CD4-positive, alpha-beta T cell (primary cell): ENCODE data around the gene MBNL3. TPM values are rescaled to one million over a fixed set of nuclear protein-coding genes. Genes with fewer than 3 reads are reported as not detected.

Experiments used
- ATAC-seq: fragments of 200-7000 bp; cut with Tn5 transposase; one replicate; pipeline ENCODE4 v1.10.0; 2022; ENCODE audit warnings: mild to moderate bottlenecking; ENCODE audit not compliant: poor library complexity
- CTCF ChIA-PET: fragments of 350-600 bp; sonication (Branson Sonifier 250); formaldehyde crosslinking; loops from one replicate; lab custom pipeline; 2021; ENCODE audit warnings: antibody characterized with exemption, inconsistent platforms; lab: Charles Lee
- POLR2A ChIA-PET: fragments of 350-600 bp; sonication (Branson Sonifier 250); formaldehyde crosslinking; loops from one replicate; lab custom pipeline; 2021; ENCODE audit warnings: antibody characterized with exemption, inconsistent platforms; lab: Charles Lee
- DNase-seq, 14 experiments: peaks; one replicate each; pipeline ENCODE4 v3.0.0-alpha.2; 2013 to 2020; ENCODE audit warnings: mixed read lengths in 2 of 14
- H3K27ac ChIP-seq, 2 donors: one replicate each; pipeline versions ENCODE4 v1.5.1 to v1.7.0; 2013; ENCODE audit warnings: low read length in 2 of 2, low read depth in 1 of 2, mild to moderate bottlenecking in 1 of 2
- H3K27me3 ChIP-seq, 2 experiments: 1 replicate in 1 of 2; 2 replicates in 1 of 2; pipeline versions ENCODE4 v1.6.1 to v1.7.0; 2013; ENCODE audit warnings: low read length in 2 of 2, control low read depth in 1 of 2, mild to moderate bottlenecking in 1 of 2, moderate library complexity in 1 of 2; ENCODE audit not compliant: insufficient read depth in 2 of 2, control insufficient read depth in 1 of 2
- H3K36me3 ChIP-seq: one replicate; pipeline ENCODE4 v1.6.1; 2013; ENCODE audit warnings: low read length, control low read depth; ENCODE audit not compliant: insufficient read depth
- H3K4me1 ChIP-seq: one replicate; pipeline ENCODE4 v1.6.1; 2013; ENCODE audit warnings: low read length, control low read depth; ENCODE audit not compliant: insufficient read depth
- H3K4me3 ChIP-seq: one replicate; pipeline ENCODE4 v1.5.1; 2013; ENCODE audit warnings: mild to moderate bottlenecking, low read length, moderate library complexity
- H3K9me3 ChIP-seq, 2 experiments: 1 replicate in 1 of 2; 2 replicates in 1 of 2; pipeline versions ENCODE4 v1.6.1 to v1.7.0; 2013; ENCODE audit warnings: low read length in 2 of 2, mild to moderate bottlenecking in 2 of 2, control low read depth in 1 of 2, moderate library complexity in 1 of 2; ENCODE audit not compliant: control insufficient read depth in 1 of 2, insufficient read depth in 1 of 2
- H3K27ac Mint-ChIP-seq: one replicate; pipeline ENCODE4 v1.8.0; 2020; ENCODE audit warnings: mixed read lengths
- H3K27me3 Mint-ChIP-seq: one replicate; pipeline ENCODE4 v1.8.0; 2021; ENCODE audit warnings: mixed read lengths
- H3K36me3 Mint-ChIP-seq: one replicate; pipeline ENCODE4 v1.8.0; 2021; ENCODE audit warnings: low read depth, mixed read lengths
- H3K4me1 Mint-ChIP-seq: one replicate; pipeline ENCODE4 v1.8.0; 2021; ENCODE audit warnings: low read depth, mixed read lengths
- H3K4me3 Mint-ChIP-seq: one replicate; pipeline ENCODE4 v1.8.0; 2020; ENCODE audit warnings: mild to moderate bottlenecking, mixed read lengths
- H3K9me3 Mint-ChIP-seq: one replicate; pipeline ENCODE4 v1.8.0; 2020; ENCODE audit warnings: mixed read lengths
- intact Hi-C, 2 experiments: fragments of 100-400 bp; cut with DNase I in 1 of 2; cut with micrococcal nuclease in 1 of 2; formaldehyde crosslinking; loops; one replicate each; pipeline versions ENCODE4 v1.15.1 to v1.9.0; 2023 to 2025; cut with DNase I, micrococcal nuclease
- total RNA-seq, 174 experiments: library from RNA in 2 of 174; stranded (reverse) in 2 of 174; gene quantifications; one replicate each; pipeline ENCODE4 v1.2.3 and lab custom pipeline; 2021 to 2026
- TF ChIP-seq, protein P1 (sequence below): fragments of 200-600 bp; IDR thresholded peaks from one replicate; pipeline ENCODE4 v1.8.0; 2022; ENCODE audit warnings: antibody characterized with exemption, mild to moderate bottlenecking

The MBNL3 gene
- total RNA-seq, 2 experiments from 2014 or later: 19.0 to 19.4 TPM

DNA sequence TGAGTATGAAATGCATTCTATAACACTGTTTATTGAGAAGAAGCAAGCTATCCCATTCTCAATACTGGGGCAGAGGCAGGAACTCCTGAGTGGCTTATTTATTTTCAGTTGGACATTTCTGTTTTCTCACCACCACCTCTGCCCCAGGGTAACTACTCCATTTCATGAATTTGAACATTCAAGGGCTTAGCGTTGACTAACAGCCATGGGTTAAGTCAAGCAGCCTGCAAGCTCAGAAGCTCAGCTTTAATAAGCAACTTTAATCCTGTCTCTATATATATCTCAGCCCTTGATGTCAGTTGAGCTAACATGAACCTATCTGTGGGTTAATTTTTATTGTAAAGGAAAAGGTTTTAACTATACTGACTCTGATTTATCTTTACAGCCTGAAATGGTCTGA lies 93.8 kb downstream of the MBNL3 start:
- H3K4me3 Mint-ChIP-seq: no peak overlapping the region
- no peaks in the 10 kb centered on the region for H3K9me3 ChIP-seq
- H3K36me3 ChIP-seq: peaks cover 5% of the 10 kb centered on the region
- H3K4me3 ChIP-seq: no peak overlapping the region
- no peak for DNase-seq
- CTCF ChIA-PET: no interaction called here
- H3K36me3 Mint-ChIP-seq: peaks cover 13% of the 10 kb centered on the region
- no peaks in the 10 kb centered on the region for H3K27me3 Mint-ChIP-seq
- H3K27ac ChIP-seq: no peak overlapping the region
- H3K4me1 Mint-ChIP-seq: no peaks in the 10 kb centered on the region
- no peak overlapping the region for H3K27ac Mint-ChIP-seq
- H3K4me1 ChIP-seq: no peaks in the 10 kb centered on the region
- no peak for ATAC-seq
- POLR2A ChIA-PET: no interaction called here
- intact Hi-C loops: no loop called here
- TF ChIP-seq, protein P1, sequence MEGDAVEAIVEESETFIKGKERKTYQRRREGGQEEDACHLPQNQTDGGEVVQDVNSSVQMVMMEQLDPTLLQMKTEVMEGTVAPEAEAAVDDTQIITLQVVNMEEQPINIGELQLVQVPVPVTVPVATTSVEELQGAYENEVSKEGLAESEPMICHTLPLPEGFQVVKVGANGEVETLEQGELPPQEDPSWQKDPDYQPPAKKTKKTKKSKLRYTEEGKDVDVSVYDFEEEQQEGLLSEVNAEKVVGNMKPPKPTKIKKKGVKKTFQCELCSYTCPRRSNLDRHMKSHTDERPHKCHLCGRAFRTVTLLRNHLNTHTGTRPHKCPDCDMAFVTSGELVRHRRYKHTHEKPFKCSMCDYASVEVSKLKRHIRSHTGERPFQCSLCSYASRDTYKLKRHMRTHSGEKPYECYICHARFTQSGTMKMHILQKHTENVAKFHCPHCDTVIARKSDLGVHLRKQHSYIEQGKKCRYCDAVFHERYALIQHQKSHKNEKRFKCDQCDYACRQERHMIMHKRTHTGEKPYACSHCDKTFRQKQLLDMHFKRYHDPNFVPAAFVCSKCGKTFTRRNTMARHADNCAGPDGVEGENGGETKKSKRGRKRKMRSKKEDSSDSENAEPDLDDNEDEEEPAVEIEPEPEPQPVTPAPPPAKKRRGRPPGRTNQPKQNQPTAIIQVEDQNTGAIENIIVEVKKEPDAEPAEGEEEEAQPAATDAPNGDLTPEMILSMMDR: no peak
- H3K27me3 ChIP-seq: no peaks in the 10 kb centered on the region
- H3K9me3 Mint-ChIP-seq: no peaks in the 10 kb centered on the region

DNA sequence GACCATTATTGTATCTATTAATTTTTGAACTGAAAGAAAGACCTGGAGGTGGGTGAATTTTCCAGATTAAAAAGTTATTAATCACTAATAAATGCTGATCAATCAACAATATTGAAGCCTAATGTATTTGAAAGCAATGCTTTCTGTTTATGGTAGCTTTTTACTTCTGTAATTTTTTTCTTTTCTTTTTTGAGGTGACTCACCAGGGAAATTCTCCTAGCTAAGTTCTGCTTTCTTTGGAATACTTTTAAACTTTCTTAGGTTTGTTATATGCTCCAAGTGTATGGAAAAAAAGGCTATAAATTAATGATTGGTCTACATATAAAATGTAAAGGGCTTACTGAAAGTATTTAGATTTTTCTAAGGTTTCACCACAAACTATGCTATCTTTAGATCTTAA lies 94.2 kb downstream of the MBNL3 start:
- Histone ChIP-seq H3K4me3 (no peak overlapping the region), H3K27me3 (no peaks in the 10 kb centered on the region), H3K27ac (no peak overlapping the region), H3K4me1 (no peaks in the 10 kb centered on the region), H3K9me3 (no peaks in the 10 kb centered on the region), H3K36me3 (peaks cover 5% of the 10 kb centered on the region)
- ChIA-PET CTCF (no interaction called here), POLR2A (no interaction called here)
- DNase-seq (peak in 1 of 14 experiments; percentile 1), ATAC-seq (no peak)
- Mint-ChIP-seq H3K4me3 (no peak overlapping the region), H3K36me3 (peaks cover 13% of the 10 kb centered on the region), H3K9me3 (no peaks in the 10 kb centered on the region), H3K27ac (no peak overlapping the region), H3K4me1 (no peaks in the 10 kb centered on the region), H3K27me3 (no peaks in the 10 kb centered on the region)
- intact Hi-C loops: no loop called here
- TF ChIP-seq, protein P1: no peak

DNA sequence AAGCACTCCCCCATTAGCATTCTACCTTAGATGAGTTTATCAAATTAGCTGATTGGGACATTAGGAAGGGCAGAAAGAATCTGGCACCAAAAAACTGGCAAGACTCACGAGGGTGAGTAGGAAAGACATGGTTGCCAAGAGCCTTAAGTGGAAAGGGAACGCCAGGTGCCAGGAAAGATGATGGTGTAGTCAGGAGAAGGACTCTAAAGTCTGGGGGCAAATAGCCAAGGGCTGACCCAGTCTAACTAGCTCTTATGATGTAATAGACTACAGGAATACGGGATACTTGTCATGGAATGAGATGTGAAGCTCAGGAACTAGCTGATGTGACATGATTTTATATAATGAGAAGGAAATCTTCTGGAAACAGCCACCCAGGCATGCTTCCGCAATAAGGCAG lies 94.8 kb downstream of the MBNL3 start:
- H3K27me3 ChIP-seq: no peaks in the 10 kb centered on the region
- H3K9me3 Mint-ChIP-seq: no peaks in the 10 kb centered on the region
- no peak overlapping the region for H3K27ac Mint-ChIP-seq
- H3K9me3 ChIP-seq: no peaks in the 10 kb centered on the region
- peaks cover 13% of the 10 kb centered on the region for H3K36me3 Mint-ChIP-seq
- DNase-seq: no peak
- TF ChIP-seq, protein P1: no peak
- H3K27me3 Mint-ChIP-seq: no peaks in the 10 kb centered on the region
- CTCF ChIA-PET: no interaction called here
- POLR2A ChIA-PET: no interaction called here
- H3K4me3 Mint-ChIP-seq: no peak overlapping the region
- no peak overlapping the region for H3K27ac ChIP-seq
- ATAC-seq: no peak
- peaks cover 5% of the 10 kb centered on the region for H3K36me3 ChIP-seq
- no peaks in the 10 kb centered on the region for H3K4me1 Mint-ChIP-seq
- no peak overlapping the region for H3K4me3 ChIP-seq
- no peaks in the 10 kb centered on the region for H3K4me1 ChIP-seq
- intact Hi-C loops: no loop called here
